Measurements from ENCODE around the gene QPCTL. TPM values are rescaled to one million over a fixed set of nuclear protein-coding genes. Genes with fewer than 3 reads are reported as not detected.

The QPCTL gene
- total and polyA plus RNA-seq, 2 of the 4 experiments (the other 2 are of a cell fraction): 6.6 to 11.5 TPM

GRCh38 chr19:45705710-45706415, 13.4 kb downstream of the QPCTL start:
- no peak for DNase-seq
- 87% methylated on average over 4 of the region's 12 CpGs; no CpG with 5 or more reads in 1 of the 2 experiments for WGBS, 2 experiments (ENCODE audit: extremely low coverage in 2 of 2, insufficient read length in 1 of 2)
- Histone ChIP-seq H3K9me1 (ENCODE audit: insufficient read depth, low read length) (no peaks in the 10 kb centered on the region), H2BK120ac (ENCODE audit: low read depth, low read length) (no peak overlapping the region), H4K5ac (ENCODE audit: low read depth, low read length) (no peak overlapping the region), H3K36me3 (ENCODE audit: control insufficient read depth, insufficient read depth, low read length) (peaks cover 26% of the 10 kb centered on the region), H2BK20ac (ENCODE audit: low read depth, low read length) (no peak overlapping the region), H3K4me2 (ENCODE audit: low read depth, low read length) (no peak overlapping the region), H3K56ac (ENCODE audit: extremely low read depth, insufficient read depth, low read length) (no peak overlapping the region), H4K91ac (ENCODE audit: insufficient read depth, low read depth, low read length) (no peak overlapping the region), H2BK15ac (ENCODE audit: low read depth, low read length) (no peak overlapping the region), H3K9me3 (ENCODE audit: control insufficient read depth, insufficient read depth, low read length) (no peaks in the 10 kb centered on the region), H3K23ac (ENCODE audit: low read depth, low read length) (no peak overlapping the region), H2AK9ac (replicated peaks; ENCODE audit: low read depth, low read length, poor library complexity) (no peak overlapping the region), H3K4me3 (ENCODE audit: insufficient read depth, low read depth, low read length) (no peak overlapping the region), H3K4ac (ENCODE audit: low read depth, low read length) (no peak overlapping the region), H3K4me1 (ENCODE audit: control insufficient read depth, insufficient read depth, low read length) (no peaks in the 10 kb centered on the region), H3K27ac (ENCODE audit: insufficient read depth, low read length) (no peak overlapping the region), H3K79me1 (ENCODE audit: low read depth in 1 of 2, low read length in 2 of 2) (peaks cover 7 to 8% of the 10 kb centered on the region in 2 experiments; a peak in 3 of 4 replicates), H4K8ac (ENCODE audit: low read depth in 2 of 2, low read length in 2 of 2) (no peak overlapping the region), H3K27me3 (ENCODE audit: control insufficient read depth, insufficient read depth, low read length) (no peaks in the 10 kb centered on the region), H4K20me1 (ENCODE audit: insufficient read depth, low read length) (no peaks in the 10 kb centered on the region), H3K9ac (ENCODE audit: low read depth, low read length) (no peak overlapping the region), H3K14ac (replicated peaks; ENCODE audit: low read depth, low read length) (no peak overlapping the region), H3K18ac (ENCODE audit: low read depth, low read length) (no peak overlapping the region), H2AFZ (replicated peaks; ENCODE audit: low read length, poor library complexity) (no peak overlapping the region), H2AK5ac (ENCODE audit: low read depth, low read length) (no peak overlapping the region), H2BK5ac (ENCODE audit: low read depth, low read length, poor library complexity, severe bottlenecking) (no peak overlapping the region)
- TF ChIP-seq MXI1 (IDR thresholded peaks at IDR 0.05; ENCODE audit: borderline replicate concordance, low read depth, low read length): no peak
- no peak for TF ChIP-seq RFX5 (IDR thresholded peaks at IDR 0.05; ENCODE audit: low read depth, low read length)
- TF ChIP-seq CTCF (conservative IDR thresholded peaks at IDR 0.05; ENCODE audit: low read depth, low read length): no peak
- TF ChIP-seq RAD21 (IDR thresholded peaks at IDR 0.05; ENCODE audit: low read length): no peak
- no peak for TF ChIP-seq SMC3 (IDR thresholded peaks at IDR 0.05; ENCODE audit: low read depth, low read length)
- no peak for TF ChIP-seq RCOR1 (IDR thresholded peaks at IDR 0.05; ENCODE audit: insufficient replicate concordance, low read length)
- no peak for TF ChIP-seq USF2 (IDR thresholded peaks at IDR 0.05; ENCODE audit: low read depth, low read length)
- TF ChIP-seq POLR2A (IDR thresholded peaks at IDR 0.05; ENCODE audit: low read depth, low read length): no peak
- TF ChIP-seq ELK1 (IDR thresholded peaks at IDR 0.05; ENCODE audit: borderline replicate concordance, low read depth, low read length): no peak
- no peak for TF ChIP-seq MAFK (IDR thresholded peaks at IDR 0.05; ENCODE audit: low read depth, low read length)
- no peak for TF ChIP-seq BHLHE40 (IDR thresholded peaks at IDR 0.05; ENCODE audit: low read depth, low read length)
- no peak for TF ChIP-seq FOS (IDR thresholded peaks at IDR 0.05; ENCODE audit: low read depth, low read length)
- CTCF ChIA-PET: interaction anchor here (0.6 kb wide), 2 partner anchors 77 to 93 kb away, joined by 3 read pairs; partner anchors contain the start of gene DMPK
- POLR2A ChIA-PET (ENCODE audit: unreplicated experiment): no interaction called here
- no peak for ATAC-seq (ENCODE audit: low read depth)
- BruUV-seq (replicated peaks): no TSS peak
- in situ Hi-C loops (cut with MboI; ENCODE audit: low sequenced_read_pairs) (no loop called here), dilution Hi-C loops (cut with HindIII; ENCODE audit: low sequenced_read_pairs, unreplicated experiment) (no loop called here), intact Hi-C loops (cut with micrococcal nuclease) (no loop called here)

Measured in IMR-90 (cell line).